HG03342 (cell line): ENCODE results near the gene BRME1.
A peak's percentile ranks its signal among the peaks of the same experiment; 100 is the strongest.

Experiments used
- ATAC-seq: cut with Tn5 transposase; IDR thresholded peaks from one replicate; pipeline ENCODE4 v1.9.1; 2021; ENCODE audit warnings: mild to moderate bottlenecking, moderate library complexity; ENCODE audit not compliant: unreplicated experiment

BRME1 gene

GRCh38 chr19:13888281-13888680 lies 17.6 kb downstream of the BRME1 start:
- ATAC-seq: no peak

GRCh38 chr19:13887517-13887916 lies 18.4 kb downstream of the BRME1 start:
- no peak for ATAC-seq

- ATAC-seq: no peak
These were observed 18.9 kb downstream of the BRME1 start for GRCh38 chr19:13887018-13887436.

- ATAC-seq: no peak
These were observed 20.0 kb downstream of the BRME1 start for GRCh38 chr19:13885826-13886365.

- ATAC-seq: no peak
These were observed 21.0 kb downstream of the BRME1 start for GRCh38 chr19:13884726-13885591.

- no peak for ATAC-seq
These were observed 22.3 kb downstream of the BRME1 start for GRCh38 chr19:13883516-13884064.

- ATAC-seq: no peak
These were observed 23.1 kb downstream of the BRME1 start for GRCh38 chr19:13882836-13883235.

- ATAC-seq: no peak
These were observed 23.5 kb downstream of the BRME1 start for GRCh38 chr19:13882419-13882795.

- ATAC-seq: no peak
These were observed 24.1 kb downstream of the BRME1 start for GRCh38 chr19:13881692-13882418.

- ATAC-seq: no peak
These were observed 24.6 kb downstream of the BRME1 start for GRCh38 chr19:13881251-13881691.

- ATAC-seq: peak; percentile 82
These were observed 25.6 kb downstream of the BRME1 start for GRCh38 chr19:13880059-13881043.

GRCh38 chr19:13877303-13877702 lies 28.6 kb downstream of the BRME1 start:
- ATAC-seq: no peak

- no peak for ATAC-seq
These were observed 29.1 kb downstream of the BRME1 start, which contains the start of gene NANOS3 for GRCh38 chr19:13876834-13877233. Gene NANOS3, plus strand, starts transcription at chr19:13877134. Its CDS starts 115 bp downstream, at chr19:13877249.

GRCh38 chr19:13875824-13876223 lies 30.1 kb downstream of the BRME1 start:
- ATAC-seq: no peak

GRCh38 chr19:13873834-13874515 lies 31.9 kb downstream of the BRME1 start:
- no peak for ATAC-seq

- ATAC-seq: no peak
These were observed 33.1 kb downstream of the BRME1 start for GRCh38 chr19:13872695-13873389.

- no peak for ATAC-seq
These were observed 33.6 kb downstream of the BRME1 start for GRCh38 chr19:13872339-13872694.

GRCh38 chr19:13870873-13871272 lies 35.0 kb downstream of the BRME1 start:
- no peak for ATAC-seq

GRCh38 chr19:13869281-13869680 lies 36.6 kb downstream of the BRME1 start:
- ATAC-seq: no peak
